Subcutaneous adipose tissue (tissue), 4 donors: Measurements from ENCODE around the gene PTPRH. TPM values are rescaled to one million over a fixed set of nuclear protein-coding genes. Genes with fewer than 3 reads are reported as not detected.

ENCODE experiments used
- total RNA-seq, 4 donors: library from RNA; depleted of rRNA; stranded (reverse); fragments of >200 nt; gene quantifications; one replicate each; pipeline ENCODE4 v1.1.0, GENCODE V29; 2016
- TF ChIP-seq, protein P1 (sequence below): fragments of 450-650 bp; IDR thresholded peaks from one replicate; pipeline ENCODE4 v1.5.1; 2016; ENCODE audit warnings: low read depth, mild to moderate bottlenecking, control low read depth, antibody characterized with exemption, moderate library complexity

Gene PTPRH
- total RNA-seq, 4 donors from 2014 or later = 0.19 to 2.9 (median 1.3) TPM

DNA sequence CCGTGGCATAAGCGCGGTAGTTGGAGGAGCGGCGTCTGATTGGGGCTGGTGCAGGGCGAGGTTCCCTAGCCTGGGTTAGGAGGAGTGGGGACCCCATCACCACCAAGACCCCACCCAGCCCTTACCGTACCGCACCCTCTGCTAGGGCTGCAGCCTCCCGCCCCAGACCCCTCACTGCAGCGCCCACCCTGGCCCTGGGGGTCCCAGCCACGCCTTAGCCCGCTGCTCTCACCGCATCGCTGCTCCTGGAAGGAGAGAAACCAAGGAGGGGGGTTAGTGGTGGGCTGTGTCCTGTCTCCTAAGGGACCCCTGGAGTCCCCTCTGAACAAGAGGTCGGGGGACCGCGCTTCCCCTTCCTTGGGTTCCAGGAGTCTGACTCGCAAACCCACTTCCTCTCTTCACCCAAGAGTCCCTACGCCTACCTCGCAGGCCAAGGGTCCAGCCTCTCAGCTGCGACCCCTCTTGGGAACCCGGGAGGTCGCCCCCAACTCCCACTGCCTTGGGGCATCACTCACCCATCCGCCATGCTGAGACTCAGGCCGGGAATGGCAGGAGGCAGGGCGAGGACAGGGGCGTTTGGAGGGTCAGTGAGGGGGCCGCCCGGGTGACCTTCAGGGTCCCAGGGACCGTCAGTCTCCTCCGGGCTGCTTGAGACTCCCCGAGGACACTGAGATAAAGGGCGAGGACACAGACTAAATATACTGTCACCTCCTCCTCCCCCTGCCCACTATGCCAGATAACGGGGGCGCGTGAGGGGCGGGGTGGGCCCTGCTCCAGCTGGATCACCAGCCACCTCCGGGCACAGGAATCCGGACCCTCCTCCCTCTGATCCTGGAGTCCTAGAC is 52.0 kb downstream of the PTPRH start, which contains the start of gene TNNI3:
Gene TNNI3, minus strand, starts transcription at position 669 of the 845 bp plus-strand sequence. Its CDS starts 143 bp downstream, at position 526.
- TF ChIP-seq, protein P1, sequence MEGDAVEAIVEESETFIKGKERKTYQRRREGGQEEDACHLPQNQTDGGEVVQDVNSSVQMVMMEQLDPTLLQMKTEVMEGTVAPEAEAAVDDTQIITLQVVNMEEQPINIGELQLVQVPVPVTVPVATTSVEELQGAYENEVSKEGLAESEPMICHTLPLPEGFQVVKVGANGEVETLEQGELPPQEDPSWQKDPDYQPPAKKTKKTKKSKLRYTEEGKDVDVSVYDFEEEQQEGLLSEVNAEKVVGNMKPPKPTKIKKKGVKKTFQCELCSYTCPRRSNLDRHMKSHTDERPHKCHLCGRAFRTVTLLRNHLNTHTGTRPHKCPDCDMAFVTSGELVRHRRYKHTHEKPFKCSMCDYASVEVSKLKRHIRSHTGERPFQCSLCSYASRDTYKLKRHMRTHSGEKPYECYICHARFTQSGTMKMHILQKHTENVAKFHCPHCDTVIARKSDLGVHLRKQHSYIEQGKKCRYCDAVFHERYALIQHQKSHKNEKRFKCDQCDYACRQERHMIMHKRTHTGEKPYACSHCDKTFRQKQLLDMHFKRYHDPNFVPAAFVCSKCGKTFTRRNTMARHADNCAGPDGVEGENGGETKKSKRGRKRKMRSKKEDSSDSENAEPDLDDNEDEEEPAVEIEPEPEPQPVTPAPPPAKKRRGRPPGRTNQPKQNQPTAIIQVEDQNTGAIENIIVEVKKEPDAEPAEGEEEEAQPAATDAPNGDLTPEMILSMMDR = no peak

DNA sequence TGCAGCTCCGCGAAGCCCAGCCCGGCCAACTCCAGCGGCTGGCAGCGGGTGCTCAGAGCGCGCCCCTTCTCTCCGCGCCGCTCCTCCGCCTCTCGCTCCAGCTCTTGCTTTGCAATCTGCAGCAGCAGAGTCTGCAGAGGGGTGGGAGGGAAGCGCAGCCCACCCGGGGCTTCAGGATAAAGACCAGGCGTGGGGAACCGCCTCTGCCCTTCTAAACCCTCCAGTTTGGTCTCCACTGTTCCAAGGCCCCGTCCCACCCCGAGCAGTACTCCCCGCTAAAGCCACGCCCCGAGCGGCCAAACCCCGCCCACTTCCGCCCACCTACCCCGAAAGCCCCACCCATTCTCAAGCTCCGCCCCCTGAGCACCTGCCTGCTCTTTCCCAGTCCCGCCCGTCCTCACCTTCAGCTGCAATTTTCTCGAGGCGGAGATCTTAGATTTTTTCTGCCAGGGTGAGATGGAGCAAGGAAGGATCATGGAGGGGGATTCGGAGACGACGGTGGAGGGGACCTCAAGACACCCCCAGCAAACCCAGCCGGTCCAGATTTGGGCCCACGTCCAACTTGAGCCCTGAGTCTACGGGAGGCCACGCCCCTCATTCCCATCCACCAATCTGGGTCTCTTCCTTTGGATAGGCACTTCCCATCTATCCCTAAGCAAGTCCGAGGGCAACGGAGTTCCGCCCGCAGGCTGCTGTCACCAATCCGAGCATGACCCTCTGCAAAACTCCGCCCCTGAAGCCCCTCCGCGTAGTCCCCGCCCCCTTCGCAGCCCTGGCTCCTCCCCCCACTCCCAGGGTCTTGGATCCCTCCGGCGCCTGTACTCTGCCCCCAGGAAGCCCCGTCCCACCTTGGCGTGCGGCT is 52.9 kb downstream of the PTPRH start:
- TF ChIP-seq, protein P1 = no peak

DNA sequence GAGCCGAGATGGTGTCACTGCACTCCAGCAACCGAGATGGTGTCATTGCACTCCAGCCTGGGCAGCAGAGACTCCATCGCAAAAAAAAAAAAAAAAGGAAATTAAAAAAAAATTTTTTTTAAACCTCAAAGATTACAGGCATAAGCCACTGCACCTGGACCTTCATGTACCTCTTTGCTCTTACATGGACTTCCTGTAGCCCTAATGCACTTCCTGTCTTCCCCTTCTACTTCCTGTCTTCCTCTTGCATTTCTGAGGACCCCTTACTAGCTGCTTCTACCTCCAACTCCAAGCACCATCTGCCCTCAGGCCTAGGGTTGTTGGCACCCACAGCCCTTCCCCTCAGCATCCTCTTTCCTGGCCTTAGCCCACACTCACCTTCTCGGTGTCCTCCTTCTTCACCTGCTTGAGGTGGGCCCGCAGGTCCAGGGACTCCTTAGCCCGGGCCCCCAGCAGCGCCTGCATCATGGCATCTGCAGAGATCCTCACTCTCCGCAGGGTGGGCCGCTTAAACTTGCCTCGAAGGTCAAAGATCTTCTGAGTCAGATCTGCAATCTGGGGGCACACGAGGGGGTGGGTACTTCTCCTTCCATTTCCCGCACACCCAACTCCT is 55.5 kb downstream of the PTPRH start:
- TF ChIP-seq, protein P1 = no peak

DNA sequence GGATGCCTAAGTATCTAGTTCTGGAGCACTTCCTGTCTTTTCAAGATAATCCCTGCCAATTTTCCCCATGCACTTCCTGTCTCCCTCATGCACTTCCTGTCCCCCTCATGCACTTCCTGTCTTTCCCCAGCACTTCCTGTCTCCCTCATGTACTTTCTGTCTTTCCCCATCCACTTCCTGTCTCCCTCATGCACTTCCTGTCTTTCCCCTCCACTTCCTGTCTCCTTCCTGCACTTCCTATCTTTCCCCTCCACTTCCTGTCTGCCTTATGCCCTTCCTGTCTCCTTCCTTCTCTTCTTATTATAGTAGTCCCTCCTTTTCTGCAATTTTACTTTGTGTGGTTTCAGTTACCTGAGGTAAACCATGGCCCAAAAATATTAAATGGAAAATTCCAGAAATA is 57.3 kb downstream of the PTPRH start:
- TF ChIP-seq, protein P1 = no peak

DNA sequence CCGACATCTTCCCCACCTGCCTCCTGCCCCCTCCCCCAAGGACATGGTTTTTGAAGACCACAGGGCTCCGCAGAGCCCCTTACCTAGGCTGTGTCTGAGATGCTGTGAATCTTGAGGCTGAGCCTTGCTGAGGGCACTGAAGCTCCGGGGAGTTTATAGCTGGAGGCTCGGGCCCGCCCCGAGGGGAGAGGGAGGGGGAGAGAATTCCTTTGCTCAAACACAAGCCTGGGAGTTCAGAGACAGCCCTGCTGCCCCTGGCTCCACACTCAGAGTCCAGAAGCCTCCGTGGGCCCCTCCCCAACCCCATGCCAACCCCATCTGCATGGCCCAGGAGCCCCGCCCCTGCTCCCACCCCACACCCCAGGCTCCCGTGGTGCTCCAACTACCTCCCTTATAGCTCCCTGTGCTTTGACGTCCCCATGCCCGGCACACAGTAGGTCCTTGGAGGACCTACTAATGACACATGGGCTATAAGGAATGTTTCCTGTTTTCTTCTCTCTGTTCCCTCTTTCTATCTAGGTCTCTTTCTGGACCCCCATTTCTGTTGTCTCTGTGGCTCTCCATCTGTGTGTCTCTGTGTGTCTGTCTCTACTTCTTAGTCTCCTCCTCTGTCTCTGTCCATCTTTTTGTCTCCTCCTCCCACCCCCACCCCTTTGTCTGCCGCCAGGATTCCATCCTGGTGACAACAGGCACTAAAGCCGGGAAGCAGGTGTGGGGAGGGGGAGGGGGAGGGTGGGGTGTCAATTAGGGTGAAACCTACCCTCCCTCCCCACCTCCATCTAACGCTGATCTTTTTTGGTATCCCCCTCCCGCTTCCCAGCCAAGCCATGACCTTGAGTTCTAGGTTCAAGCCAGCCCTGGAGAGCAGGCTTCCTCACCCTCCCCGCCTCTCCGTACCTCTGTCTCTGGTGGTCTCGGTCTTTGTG is 60.0 kb downstream of the PTPRH start, which contains the start of gene TNNT1:
Gene TNNT1, minus strand, starts transcription at position 129 of the 926 bp plus-strand sequence. CDS start 2,049 bp downstream, outside the sequence.
- TF ChIP-seq, protein P1 = no peak

DNA sequence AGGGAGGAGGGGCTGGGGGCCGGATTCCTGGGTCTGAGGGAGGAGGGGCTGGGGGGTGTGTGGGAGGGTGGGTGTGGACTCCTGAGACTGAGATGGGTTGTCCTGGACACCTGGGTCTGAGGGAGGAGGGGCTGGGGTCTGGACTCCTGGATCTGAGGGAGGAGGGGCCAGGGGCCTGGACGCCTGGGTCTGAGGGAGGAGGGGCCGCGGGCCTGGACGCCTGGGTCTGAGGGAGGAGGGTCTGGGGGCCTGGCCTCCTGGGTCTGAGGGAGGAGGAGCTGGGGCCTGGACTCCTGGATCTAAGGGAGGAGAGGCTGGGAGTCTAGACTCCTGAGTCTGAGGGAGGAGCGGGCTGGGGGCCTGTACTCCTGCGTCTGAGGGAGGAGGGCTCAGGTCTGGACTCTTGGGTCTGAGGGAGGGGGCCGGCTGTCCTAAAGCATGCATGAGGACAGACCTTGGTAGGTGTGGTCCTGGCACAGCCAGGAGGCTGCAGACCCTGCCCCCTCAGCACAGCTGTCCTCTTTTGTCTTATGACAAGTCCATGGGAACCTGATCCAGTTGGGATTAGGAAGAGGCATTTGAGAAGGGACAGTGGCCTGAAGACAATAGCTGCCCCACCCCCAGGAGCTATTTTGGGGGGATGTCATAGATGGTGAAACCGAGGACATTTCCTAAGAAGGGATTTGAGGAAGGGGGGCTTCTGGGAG is 61.6 kb downstream of the PTPRH start:
- TF ChIP-seq, protein P1 = no peak
